ENCODE data around the gene CD83. TPM values are rescaled to one million over a fixed set of nuclear protein-coding genes. Genes with fewer than 3 reads are reported as not detected.

CD83 gene, protein sequence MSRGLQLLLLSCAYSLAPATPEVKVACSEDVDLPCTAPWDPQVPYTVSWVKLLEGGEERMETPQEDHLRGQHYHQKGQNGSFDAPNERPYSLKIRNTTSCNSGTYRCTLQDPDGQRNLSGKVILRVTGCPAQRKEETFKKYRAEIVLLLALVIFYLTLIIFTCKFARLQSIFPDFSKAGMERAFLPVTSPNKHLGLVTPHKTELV
- total RNA-seq = 2.4 and 4.5 TPM in 2 replicates

DNA sequence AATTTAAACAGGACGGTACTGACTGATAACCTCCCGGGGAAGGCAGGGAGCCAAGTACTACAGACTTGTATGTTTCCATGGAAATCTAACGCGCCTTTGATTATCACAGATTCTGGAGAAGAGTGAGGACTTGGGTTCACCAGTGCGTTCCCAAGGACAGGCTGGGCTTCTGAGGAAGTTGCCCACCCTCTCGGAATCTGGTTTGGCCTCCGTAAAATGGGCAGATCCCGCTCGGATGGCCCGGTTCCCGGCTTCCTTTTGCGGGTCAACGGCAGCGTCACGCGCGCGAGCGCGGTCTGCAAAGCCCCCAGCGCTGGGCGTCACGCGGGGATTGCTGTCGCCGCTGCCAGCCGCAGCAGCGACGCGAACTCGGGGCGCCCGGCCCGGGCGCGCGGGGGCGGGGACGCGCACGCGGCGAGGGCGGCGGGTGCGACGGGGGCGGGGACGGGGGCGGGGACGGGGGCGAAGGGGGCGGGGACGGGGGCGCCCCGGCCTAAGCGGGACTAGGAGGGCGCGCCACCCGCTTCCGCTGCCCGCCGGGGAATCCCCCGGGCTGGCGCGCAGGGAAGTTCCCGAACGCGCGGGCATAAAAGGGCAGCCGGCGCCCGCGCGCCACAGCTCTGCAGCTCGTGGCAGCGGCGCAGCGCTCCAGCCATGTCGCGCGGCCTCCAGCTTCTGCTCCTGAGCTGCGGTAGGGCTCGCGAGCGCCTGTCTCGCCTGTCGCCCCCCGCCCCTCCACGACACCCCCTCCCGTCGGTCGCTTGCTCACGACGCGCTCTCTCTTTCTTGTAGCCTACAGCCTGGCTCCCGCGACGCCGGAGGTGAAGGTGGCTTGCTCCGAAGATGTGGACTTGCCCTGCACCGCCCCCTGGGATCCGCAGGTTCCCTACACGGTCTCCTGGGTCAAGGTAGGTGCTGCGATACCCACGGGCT, at the start of gene CD83:
CD83 (plus strand) TSS at position 615 of the 933 bp plus-strand sequence; CDS start at position 655, 40 bp downstream.

Other genes with a start within 250 kb of the CD83 start
- 3.0 and 3.9 TPM in 2 replicates for gene RNF182, start 192.8 kb upstream of the CD83 start, total RNA-seq